ENCODE measurements around the gene DCLK2. TPM values are rescaled to one million over a fixed set of nuclear protein-coding genes. Genes with fewer than 3 reads are reported as not detected.

DCLK2 gene
- total and polyA plus RNA-seq, 2 of the 8 experiments (the other 6 are each of a cell fraction or from before 2014, with no cell fraction given): 0.32 to 0.37 TPM

DNA sequence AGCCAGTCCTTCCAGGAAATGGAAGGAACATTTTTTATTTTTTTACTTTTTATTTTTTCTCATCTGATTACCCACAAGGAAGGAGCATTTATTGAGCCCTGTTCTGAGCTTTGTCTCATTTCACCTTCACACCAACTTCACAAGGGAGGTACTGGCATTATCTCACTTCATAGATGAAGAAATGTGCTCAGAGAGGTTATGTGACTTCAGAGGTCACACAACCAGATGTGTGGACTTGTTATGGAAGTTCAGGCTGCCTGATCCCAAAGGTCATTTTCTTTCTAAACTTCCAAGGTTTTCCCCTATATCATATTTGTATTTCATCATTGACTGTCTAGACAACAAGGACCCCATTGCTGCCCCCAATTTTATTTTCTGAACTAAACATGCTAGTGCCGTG, 160.3 kb downstream of the DCLK2 start:
- no peak overlapping the region for H4K91ac ChIP-seq (replicated peaks; ENCODE audit: insufficient read length, low read length)
- no peaks in the 10 kb centered on the region for H3K79me2 ChIP-seq (ENCODE audit: control insufficient read depth in 1 of 2, insufficient read depth in 2 of 2, low read length in 2 of 2)
- H2BK120ac ChIP-seq (replicated peaks; ENCODE audit: low read depth, low read length): no peak overlapping the region
- no peak overlapping the region for H3K4me2 ChIP-seq (ENCODE audit: insufficient read depth in 1 of 2, low read depth in 2 of 2, low read length in 2 of 2)
- H3K4me1 ChIP-seq (replicated peaks in 1 of 4; ENCODE audit: control insufficient read depth in 3 of 4, insufficient read depth in 4 of 4, low read length in 3 of 4): peaks cover 0 to 4% (median 2%) of the 10 kb centered on the region in 4 experiments; a peak in 3 of 7 replicates
- no peaks in the 10 kb centered on the region for H3K9me3 ChIP-seq (ENCODE audit: insufficient read depth in 2 of 2, low read depth in 1 of 2, low read length in 1 of 2)
- H3K23ac ChIP-seq (ENCODE audit: insufficient read length): no peak overlapping the region
- POLR2A ChIA-PET (ENCODE audit: partially characterized antibody): no interaction called here
- no peaks in the 10 kb centered on the region for H4K20me1 ChIP-seq (replicated peaks in 1 of 2; ENCODE audit: control insufficient read depth in 1 of 2, insufficient read depth in 2 of 2, low read length in 2 of 2)
- no peak overlapping the region for H2BK15ac ChIP-seq (ENCODE audit: low read length)
- H3K27ac ChIP-seq (ENCODE audit: low read depth, low read length): no peak overlapping the region
- no peak for DNase-seq (ENCODE audit: low read depth in 1 of 2, low spot score in 2 of 2)
- no peak overlapping the region for H3K9ac ChIP-seq (replicated peaks in 1 of 4; ENCODE audit: extremely low read depth in 1 of 4, low read depth in 3 of 4, low read length in 3 of 4)
- H2BK5ac ChIP-seq (ENCODE audit: low read depth, low read length): no peak overlapping the region
- H3K56ac ChIP-seq (replicated peaks; ENCODE audit: insufficient read length, low read depth, low read length): no peak overlapping the region
- no peaks in the 10 kb centered on the region for H3K79me1 ChIP-seq (ENCODE audit: low read depth, low read length)
- no peaks in the 10 kb centered on the region for H3K23me2 ChIP-seq (ENCODE audit: low read depth, low read length)
- CTCF ChIA-PET (ENCODE audit: partially characterized antibody): interaction anchor here (1.1 kb wide), 1 partner anchor 11 kb away, joined by 3 read pairs; no protein-coding TSS in a partner anchor
- no peak overlapping the region for H4K5ac ChIP-seq (ENCODE audit: insufficient read length, low read depth, low read length)
- H4K8ac ChIP-seq (ENCODE audit: extremely low read depth, insufficient read depth, low read length): no peak overlapping the region
- no peaks in the 10 kb centered on the region for H3K27me3 ChIP-seq (replicated peaks in 1 of 4; ENCODE audit: control insufficient read depth in 3 of 4, extremely low read depth in 1 of 4, insufficient read depth in 3 of 4, low read length in 3 of 4)
- H2BK12ac ChIP-seq (ENCODE audit: low read depth, low read length): no peak overlapping the region
- no peak overlapping the region for H3K4ac ChIP-seq (replicated peaks; ENCODE audit: insufficient read length, low read depth, low read length)
- no peak overlapping the region for H3K14ac ChIP-seq (ENCODE audit: insufficient read length)
- no peaks in the 10 kb centered on the region for H3K36me3 ChIP-seq (ENCODE audit: control insufficient read depth in 2 of 4, insufficient read depth in 4 of 4, low read length in 3 of 4)
- no peak overlapping the region for H2AFZ ChIP-seq (ENCODE audit: low read length)
- no peak overlapping the region for H2BK20ac ChIP-seq (ENCODE audit: low read length)
- FAIRE-seq: no peak
- no peak overlapping the region for H2AK5ac ChIP-seq (ENCODE audit: low read depth, low read length)
- 93% methylated on average over 1 of the region's 1 CpG; no CpG with 5 or more reads in 1 of the 2 experiments for WGBS, 2 experiments (ENCODE audit: extremely low coverage in 1 of 2, insufficient coverage in 1 of 2, insufficient read length in 1 of 2, insufficient replicate concordance in 2 of 2, low coverage in 1 of 2, low lambda C conversion rate in 2 of 2, missing lambda C conversion rate in 1 of 2)
- H3K18ac ChIP-seq (ENCODE audit: extremely low read depth, low read length): no peak overlapping the region
- no peak overlapping the region for H3K4me3 ChIP-seq (ENCODE audit: extremely low read depth in 1 of 4, insufficient read depth in 2 of 4, low read depth in 3 of 4, low read length in 4 of 4)
- no peak for TF ChIP-seq BCL11A (IDR thresholded peaks at IDR 0.05; ENCODE audit: low read depth in 2 of 2, low read length in 2 of 2)
- TF ChIP-seq, protein P1, sequence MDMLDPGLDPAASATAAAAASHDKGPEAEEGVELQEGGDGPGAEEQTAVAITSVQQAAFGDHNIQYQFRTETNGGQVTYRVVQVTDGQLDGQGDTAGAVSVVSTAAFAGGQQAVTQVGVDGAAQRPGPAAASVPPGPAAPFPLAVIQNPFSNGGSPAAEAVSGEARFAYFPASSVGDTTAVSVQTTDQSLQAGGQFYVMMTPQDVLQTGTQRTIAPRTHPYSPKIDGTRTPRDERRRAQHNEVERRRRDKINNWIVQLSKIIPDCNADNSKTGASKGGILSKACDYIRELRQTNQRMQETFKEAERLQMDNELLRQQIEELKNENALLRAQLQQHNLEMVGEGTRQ (IDR thresholded peaks at IDR 0.05; ENCODE audit: low read length): no peak
- no peak for TF ChIP-seq POU5F1 (IDR thresholded peaks at IDR 0.05; ENCODE audit: low read depth, low read length)
- TF ChIP-seq RNF2 (IDR thresholded peaks at IDR 0.05; ENCODE audit: borderline replicate concordance, low read depth, low read length, missing control alignments, poor library complexity, severe bottlenecking): no peak
- TF ChIP-seq NANOG (IDR thresholded peaks at IDR 0.05; ENCODE audit: insufficient read depth, low read depth, low read length, poor library complexity, severe bottlenecking): no peak
- no peak for TF ChIP-seq MAX (IDR thresholded peaks at IDR 0.05)
- TF ChIP-seq ZNF274 (IDR thresholded peaks at IDR 0.05; ENCODE audit: borderline replicate concordance, extremely low read depth, low read length): no peak
- no peak for TF ChIP-seq RFX5 (IDR thresholded peaks at IDR 0.05; ENCODE audit: borderline replicate concordance, low read depth, low read length)
- TF ChIP-seq SP1 (IDR thresholded peaks at IDR 0.05; ENCODE audit: low read depth, low read length): no peak
- no peak for TF ChIP-seq EZH2 (IDR thresholded peaks at IDR 0.05; ENCODE audit: low read depth, low read length, severe bottlenecking)
- no peak for TF ChIP-seq JUND (IDR thresholded peaks at IDR 0.05; ENCODE audit: low read length)
- TF ChIP-seq JUN (IDR thresholded peaks at IDR 0.05; ENCODE audit: low read depth, low read length): no peak
- no peak for TF ChIP-seq RBBP5 (IDR thresholded peaks at IDR 0.05; ENCODE audit: borderline replicate concordance, low read depth, low read length)
